Retinal pigment epithelial cell (primary cell): ENCODE results near the gene SH3RF3.

Source experiments
- DNase-seq: peaks from one replicate; pipeline ENCODE4 v3.0.0-alpha.2; 2010; ENCODE audit warnings: low read depth
- H3K4me3 ChIP-seq: 2 replicates; pipeline ENCODE4 v1.5.1; 2011; ENCODE audit warnings: mild to moderate bottlenecking, low read length, control low read depth, moderate library complexity
- TF ChIP-seq, protein P1 (sequence below): conservative IDR thresholded peaks from 2 replicates; pipeline ENCODE4 v1.5.1; 2011; ENCODE audit warnings: low read depth, low read length, control low read depth, inconsistent platforms

SH3RF3 gene

DNA sequence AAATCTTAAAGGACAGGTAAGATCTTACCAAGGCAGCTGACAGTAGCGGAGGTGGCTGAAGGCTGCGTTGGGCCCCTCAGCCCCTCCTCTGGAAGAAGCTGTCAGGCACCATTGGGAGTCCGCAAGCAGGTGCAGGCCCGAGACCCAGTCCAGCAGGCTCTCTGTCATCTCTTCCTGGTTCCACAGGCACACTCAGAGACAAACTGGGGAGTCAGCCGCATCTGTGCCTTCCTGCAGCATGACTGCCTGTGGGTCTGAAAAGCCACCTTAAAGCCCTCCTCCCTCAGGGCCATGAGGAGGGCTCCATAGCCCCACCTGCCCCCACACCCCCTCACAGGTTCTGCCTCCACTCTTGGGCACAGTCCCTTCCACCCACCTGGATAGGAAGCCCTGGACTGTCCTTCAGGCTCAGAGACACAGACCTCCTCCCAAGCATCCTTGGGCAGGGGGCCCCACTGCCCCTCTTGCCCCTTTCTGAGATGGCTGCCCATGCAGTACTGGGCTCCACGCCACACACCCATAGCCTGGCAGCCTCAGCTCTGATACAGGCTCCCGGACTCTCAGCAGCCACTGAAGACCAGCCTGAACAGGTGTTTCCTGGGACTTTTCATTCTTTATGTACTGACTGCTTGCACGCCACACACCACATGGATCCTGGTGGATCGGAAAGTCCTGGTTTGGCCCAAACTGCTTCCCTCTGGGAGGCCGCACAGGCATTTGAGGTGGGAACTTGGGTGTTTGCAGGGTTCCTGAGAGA, 245.0 kb downstream of the SH3RF3 start:
- TF ChIP-seq, protein P1, sequence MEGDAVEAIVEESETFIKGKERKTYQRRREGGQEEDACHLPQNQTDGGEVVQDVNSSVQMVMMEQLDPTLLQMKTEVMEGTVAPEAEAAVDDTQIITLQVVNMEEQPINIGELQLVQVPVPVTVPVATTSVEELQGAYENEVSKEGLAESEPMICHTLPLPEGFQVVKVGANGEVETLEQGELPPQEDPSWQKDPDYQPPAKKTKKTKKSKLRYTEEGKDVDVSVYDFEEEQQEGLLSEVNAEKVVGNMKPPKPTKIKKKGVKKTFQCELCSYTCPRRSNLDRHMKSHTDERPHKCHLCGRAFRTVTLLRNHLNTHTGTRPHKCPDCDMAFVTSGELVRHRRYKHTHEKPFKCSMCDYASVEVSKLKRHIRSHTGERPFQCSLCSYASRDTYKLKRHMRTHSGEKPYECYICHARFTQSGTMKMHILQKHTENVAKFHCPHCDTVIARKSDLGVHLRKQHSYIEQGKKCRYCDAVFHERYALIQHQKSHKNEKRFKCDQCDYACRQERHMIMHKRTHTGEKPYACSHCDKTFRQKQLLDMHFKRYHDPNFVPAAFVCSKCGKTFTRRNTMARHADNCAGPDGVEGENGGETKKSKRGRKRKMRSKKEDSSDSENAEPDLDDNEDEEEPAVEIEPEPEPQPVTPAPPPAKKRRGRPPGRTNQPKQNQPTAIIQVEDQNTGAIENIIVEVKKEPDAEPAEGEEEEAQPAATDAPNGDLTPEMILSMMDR = no peak
- DNase-seq = no peak
- no peak overlapping the region for H3K4me3 ChIP-seq

DNA sequence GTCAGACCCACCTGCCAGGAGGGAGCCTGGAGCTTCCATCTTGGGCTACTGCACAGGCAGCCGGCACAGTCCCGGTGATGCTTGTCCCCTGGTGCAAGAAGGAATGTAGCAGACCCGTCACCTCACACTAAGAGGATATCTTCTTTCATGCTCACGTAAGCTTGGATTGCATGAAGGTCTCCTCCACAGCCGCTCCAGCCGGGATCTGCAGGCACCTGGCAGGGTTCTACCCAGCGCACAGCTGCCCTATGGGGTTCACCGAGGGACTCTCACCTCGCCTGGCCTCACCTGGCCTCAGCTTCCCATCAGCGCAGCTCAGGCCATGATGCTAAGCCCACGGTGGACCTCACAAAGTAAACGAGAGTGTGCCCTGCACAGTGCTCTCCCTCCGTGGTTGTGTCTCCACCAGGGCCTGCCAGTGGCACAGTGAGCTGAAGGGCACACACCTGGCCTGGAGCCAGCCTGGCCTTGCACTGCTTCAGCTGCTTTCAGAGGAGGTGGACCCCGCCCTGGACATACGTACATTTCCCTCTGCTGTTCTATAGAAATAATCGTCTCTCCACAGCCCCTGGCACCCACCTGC, 245.6 kb downstream of the SH3RF3 start:
- DNase-seq = no peak
- H3K4me3 ChIP-seq = no peak overlapping the region
- TF ChIP-seq, protein P1 = no peak

DNA sequence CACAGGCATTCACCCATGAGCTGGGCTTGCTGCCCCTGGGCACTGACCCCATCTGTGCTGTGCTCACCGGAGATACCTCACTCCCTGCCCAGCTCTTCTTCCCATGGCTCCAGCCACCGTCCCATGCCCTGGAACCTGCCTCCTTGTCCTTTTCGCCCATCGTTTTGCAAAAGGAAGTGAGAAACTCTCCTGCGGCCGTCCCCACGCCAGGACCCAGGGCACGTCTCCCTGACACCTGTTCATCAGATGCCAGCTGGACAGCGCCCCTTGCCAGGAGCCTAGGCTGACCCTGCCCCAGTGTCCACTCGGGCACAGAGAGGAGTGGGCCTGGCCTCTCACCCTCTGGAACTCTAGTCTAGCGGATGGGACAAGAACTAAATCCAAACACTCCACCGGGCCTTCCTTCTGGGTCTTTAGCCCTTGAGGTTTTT, 246.1 kb downstream of the SH3RF3 start:
- TF ChIP-seq, protein P1 = no peak
- DNase-seq = no peak
- H3K4me3 ChIP-seq = no peak overlapping the region

DNA sequence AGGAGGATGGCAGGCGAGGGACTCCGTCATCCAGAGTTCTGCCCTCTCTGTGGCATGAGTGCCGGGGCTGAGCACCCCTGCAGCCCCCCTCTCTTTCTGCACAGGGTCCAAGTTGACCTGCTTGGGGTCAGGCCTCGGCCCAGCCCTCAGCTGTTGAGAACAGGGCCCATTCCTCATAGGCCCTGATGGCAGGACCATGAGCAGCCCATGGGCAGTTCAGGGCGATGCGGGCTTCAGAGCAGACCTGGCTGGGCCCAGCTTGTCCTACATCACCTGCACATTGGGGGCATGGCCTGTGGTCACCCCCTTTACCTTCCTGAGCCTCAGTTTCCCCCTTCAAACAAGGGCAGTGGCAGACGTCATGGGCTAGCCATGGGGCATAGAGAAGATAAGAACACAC, 246.7 kb downstream of the SH3RF3 start:
- DNase-seq = no peak
- no peak overlapping the region for H3K4me3 ChIP-seq
- TF ChIP-seq, protein P1 = no peak

DNA sequence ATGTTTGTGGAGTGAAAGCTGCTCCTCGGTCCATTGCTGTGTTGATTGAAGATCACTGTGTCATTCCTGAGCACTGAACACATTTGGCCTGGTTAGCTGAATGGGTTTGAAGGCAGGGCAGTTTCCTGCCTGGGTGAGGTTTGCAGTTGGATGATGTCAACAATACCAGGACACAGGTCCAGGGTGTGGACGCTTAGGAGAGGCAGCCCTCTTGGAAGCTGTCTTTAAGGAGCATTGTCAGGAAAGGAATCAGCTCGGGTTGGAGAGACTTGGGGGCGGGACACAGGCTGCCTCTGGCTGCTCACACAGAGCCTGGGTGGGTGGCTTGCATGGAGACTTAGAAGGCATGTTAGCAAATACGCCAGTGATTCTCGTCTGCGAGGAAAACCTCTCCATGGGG, 247.1 kb downstream of the SH3RF3 start:
- DNase-seq = no peak
- no peak overlapping the region for H3K4me3 ChIP-seq
- TF ChIP-seq, protein P1 = no peak

DNA sequence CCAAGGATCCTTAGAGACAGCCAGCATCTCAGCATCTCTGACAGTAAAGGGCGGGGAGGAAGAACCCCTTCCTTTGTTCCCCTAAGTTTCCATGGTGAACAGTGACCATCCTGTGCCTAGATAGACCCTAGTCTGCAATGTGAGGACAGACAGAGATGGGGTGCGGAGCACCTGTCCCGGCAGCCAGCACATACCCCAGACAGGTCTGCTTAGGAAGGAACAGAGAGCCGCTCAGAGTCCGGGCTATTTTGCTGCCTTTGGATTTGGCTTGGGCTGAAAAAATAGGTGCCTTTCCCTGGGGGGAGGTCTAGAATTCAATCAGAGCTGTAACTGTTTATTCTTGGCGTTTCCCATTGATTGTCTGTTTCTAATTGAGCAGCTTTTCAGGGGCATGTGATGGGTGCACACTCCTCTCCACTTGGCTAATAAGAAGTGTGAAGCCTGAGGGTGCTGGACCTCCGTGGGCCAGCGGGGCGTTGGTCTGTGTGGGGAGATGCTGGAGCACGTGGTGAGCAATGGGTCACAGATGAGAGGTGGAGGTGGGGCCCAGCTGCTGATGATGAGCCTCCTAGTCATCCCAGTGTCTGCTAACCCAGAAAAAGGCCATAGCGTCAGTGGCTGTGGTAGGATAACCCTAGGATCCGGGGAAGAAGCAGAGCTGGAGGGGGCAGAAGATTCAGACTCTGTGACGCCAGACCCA, 247.9 kb downstream of the SH3RF3 start:
- H3K4me3 ChIP-seq = no peak overlapping the region
- TF ChIP-seq, protein P1 = no peak
- DNase-seq = no peak
